GM21381 (cell line): ENCODE results near the gene RTKN2.

Source experiments
- ATAC-seq: cut with Tn5 transposase; IDR thresholded peaks from one replicate; pipeline ENCODE4 v1.9.1; 2021; ENCODE audit warnings: mild to moderate bottlenecking, moderate library complexity; ENCODE audit not compliant: unreplicated experiment

Gene RTKN2

DNA sequence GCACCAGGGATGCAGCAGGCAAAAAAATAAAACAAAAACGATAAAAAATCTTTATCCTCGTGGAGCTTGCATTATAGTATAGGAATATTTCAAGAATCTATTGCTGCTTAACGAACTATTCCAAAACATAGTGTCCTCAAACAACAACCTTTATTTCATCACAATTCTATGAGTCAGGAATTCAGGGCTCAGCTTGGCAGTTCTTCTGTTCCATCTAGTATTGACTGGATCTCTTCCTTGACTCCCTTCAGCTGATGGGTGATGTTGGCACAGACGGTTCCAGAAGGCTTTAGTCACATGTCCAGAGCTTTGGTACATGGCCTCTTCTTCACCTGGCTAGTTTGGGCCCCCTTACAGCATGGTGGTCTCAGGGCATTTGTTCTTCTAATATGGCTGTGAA lies 88.0 kb downstream of the RTKN2 start:
- ATAC-seq = no peak

DNA sequence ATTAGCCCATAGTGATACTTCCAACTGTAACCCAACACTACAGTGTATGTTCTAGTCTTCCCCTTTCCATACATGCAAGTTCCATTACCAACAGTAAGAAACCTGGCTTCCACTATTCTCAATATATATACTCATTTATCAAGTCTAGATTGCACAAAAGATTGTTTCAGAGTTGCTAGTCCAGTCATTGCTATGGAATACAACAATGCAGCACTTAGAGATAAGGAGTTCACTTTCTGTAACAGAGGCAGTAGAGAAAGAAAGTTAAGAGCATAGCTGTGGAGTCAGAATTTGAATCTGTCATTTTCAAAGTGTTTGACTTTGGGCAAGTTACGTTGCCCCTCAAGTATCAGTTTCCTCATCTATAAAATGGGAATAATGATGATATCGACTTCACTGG lies 90.1 kb downstream of the RTKN2 start:
- no peak for ATAC-seq

DNA sequence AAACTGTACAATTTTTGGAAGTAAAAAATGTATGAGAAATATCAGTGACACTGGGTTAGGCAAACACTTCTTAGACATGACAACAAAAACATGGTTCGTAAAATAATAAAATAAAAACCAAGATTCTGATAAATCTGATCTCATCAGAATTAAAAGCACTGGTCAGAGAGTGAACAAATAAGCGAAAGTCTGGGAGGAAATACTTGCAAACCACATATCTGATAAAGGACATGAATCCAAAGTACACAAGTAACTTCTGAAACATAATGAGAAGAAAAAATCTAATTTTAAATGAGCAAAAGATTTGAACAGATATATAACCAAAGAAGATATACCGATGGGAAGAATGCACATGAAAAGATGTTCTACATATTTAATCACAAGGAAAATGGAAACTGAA lies 91.5 kb downstream of the RTKN2 start:
- no peak for ATAC-seq

DNA sequence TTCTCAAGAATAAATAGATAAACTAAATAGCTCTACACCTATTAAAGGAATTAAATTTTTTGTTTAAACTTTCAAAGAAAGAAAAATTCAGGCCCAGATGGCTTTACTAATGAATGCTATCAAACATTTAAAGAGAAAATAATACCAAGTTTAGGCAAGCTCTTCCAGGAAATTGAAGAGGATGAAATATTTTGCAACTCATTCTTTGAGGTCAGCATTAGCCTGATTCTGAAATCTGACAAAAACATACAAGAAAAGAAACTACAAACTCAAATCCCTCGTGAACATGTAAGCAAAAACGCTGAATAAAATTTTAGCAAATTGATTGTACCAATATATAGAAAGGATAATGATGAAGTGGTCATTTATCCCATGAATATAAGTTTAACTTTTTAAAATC lies 93.4 kb downstream of the RTKN2 start:
- ATAC-seq = no peak

DNA sequence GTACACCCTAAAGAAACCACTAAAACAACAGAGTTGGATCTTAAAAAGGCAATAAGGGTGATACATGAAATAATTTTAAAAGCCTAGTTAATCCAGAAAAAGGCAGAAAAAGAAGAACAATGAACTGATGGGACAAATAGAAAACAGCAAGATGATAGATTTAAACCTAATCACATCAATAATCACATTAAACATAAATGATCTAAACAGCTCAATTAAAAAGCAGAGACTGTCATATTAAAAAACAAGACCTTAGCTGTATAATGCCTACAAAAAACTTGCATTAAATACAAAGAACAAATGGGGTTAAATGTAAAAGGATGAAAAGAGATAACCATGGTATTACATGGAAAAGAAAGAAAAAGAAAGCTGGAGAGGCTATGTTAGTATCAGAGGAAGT lies 96.2 kb downstream of the RTKN2 start:
- ATAC-seq = no peak

DNA sequence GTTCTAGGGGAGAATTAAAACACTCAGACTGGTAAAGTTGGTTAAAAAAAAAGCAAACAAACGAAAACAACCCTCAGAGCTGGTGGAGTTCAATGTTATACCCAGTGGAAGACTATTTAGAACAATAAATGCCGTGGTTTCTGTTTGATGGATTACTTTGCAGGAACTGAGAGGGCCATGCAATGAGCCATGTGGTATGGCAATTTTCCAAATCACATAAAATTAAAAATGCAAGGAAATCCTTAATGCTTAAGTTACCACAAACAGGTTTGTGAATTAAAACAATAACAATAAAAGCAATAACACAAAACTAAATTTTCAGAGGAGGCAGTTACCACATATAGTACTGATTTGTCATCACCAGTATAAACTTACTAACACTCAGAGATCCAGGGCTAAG lies 96.9 kb downstream of the RTKN2 start:
- ATAC-seq = no peak

DNA sequence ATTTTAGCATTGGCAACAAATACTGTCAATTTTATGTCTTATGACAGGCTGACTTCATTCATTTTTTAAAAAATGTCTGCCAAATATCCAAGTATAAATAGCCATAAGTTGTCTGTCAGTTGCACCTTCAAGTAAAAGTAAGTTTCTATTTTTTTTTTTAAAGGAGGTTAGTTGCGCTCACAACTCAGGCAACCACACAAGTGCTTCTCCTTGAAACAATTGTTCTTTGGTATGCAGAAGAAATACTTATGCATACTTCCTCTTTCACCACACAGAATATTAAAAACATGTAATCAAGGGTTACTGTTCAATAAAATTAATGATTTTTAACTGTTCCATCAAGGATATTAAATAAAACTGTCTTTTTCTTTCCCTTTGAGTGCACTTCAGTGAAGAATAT lies 97.9 kb downstream of the RTKN2 start:
- no peak for ATAC-seq

DNA sequence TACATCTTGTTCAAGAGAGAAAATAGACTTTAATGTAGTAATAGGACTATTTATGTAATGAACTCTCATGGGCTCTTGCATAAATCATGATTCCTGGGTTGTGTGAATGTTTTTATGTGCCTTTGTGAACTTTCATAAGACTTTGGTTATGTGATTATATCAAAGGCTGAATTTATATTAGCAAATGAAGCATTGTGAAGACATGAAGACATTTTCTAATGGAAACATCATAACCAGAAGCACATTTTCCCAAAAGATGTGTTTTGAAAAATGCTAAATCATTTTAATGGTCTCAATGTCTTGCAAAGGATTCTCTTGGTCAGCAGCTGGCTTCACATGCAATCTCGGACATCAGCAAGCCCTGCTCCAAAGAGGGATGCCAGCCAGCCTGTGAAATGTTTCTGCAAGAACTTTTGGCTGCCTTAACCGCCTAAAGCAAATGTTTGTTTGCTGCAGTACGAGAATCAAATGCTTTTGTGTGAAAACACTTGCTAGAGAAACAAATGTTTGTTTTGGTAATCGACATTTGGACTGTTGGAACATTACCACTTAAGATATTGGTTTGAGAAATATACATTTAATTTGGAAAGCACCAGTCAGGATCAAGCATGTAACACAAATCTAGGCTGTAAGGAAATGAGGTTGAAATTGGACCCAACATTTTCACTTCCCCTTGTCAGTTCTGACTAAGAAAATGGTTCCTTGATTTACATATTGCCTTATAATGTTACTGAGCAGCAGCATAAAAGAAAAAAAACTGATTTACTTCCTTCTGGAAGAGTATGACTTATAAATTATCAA lies 102.1 kb downstream of the RTKN2 start:
- ATAC-seq = peak; percentile 94

DNA sequence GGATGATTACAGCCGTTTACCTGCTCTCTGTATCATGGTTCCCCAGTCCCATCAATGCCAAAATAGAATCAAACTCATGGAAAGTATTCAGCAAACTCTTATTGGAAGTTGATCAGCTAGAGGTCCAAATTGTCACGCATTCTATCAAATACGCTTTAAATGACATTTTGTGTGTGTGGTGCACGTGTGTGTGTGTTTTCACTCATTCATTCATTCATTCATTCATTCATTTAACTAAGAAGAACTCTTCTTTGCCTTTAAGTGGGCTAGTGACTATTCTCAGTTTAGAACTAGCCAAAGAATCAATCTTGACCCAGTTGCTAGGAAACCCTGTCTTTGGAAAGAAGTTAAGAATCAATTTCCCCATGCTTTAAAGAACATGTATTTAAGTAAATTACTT lies 102.8 kb downstream of the RTKN2 start:
- no peak for ATAC-seq

DNA sequence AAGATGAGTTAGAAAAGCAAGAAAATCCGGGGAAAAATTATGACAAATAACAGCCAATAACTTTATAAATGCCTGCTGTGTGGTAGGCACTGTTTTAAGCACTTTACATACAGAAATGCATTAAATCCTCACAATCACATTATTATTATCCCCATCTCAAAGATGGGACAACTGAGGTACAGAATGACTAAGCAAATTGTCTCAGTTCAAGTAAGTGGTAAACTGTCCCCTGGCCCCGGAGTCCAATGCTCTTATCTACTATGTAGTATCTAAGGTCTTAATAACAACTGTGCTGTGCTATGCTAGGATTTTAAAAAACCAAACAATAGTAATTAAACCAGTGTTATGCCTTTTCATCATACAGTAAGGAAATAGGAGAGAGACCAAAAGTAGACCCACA lies 105.6 kb downstream of the RTKN2 start:
- ATAC-seq = no peak

DNA sequence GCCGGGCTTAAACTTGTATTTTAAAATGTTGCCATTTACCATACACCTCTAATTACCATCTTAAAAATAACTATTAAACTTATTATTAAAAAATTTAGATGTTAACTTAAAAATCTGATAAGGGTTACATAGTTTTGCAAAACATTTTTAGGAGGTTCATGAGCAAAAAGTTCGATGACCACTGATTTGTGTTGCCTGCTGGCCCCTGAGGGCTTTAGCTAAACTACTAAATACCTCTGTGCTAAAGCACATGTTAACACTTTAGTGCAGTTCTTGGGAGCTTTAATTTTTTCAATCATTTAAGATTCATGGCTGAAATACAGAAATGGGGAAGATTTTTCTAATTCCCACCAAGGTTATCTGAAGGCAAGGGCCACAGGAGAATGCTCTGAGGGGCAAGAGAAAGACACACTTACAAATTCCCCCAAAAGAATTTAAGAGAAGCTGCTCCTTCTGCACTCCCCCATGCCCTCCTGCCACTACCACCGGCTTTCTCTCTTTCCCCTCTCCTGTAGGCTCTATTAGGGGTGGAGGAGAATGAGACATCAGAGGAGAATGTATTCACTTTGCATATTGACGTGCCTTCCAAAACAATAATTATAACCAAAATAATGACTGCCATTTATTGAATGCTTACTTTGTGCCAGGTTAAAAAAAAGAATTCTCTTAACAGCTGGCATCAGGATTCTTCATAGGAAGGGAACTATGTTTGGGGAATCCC lies 106.2 kb downstream of the RTKN2 start:
- no peak for ATAC-seq

DNA sequence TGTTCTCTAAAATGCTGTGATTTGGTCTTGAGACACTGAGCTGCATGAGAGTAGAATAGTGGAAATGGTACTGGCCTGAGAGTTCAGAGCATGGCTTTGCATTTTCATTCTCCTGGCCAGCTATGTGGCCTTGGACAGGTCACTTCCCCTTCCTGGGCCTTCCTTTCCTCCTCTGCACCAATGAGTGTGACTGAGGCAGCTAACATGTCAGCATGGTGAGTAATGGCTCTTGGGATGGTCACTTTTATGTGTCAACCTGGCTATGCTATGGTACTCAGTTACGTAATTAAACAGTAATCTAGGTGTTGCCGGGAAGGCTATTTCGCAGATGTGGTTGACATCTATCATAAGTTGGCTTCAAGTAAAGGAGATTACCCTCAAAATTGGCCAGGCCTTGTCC lies 109.3 kb downstream of the RTKN2 start:
- no peak for ATAC-seq

DNA sequence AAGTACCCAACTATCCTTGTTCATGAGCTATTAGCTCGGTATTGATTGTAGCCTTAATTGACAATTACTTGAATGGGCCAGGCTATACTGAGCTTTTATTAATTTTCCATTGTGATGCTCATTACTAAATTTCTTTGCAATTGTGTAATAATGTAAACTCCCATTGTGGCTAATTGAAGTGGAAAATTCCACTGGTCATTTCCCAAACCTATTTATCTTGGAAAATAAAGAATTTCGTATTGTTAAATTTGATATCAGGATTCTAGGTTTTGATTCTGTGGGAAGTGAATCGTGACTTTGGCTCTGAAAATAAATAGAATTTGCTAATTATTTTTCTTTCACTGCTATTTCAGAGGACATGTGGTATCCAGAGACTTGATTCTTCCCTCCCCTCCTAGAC lies 111.0 kb downstream of the RTKN2 start:
- no peak for ATAC-seq

DNA sequence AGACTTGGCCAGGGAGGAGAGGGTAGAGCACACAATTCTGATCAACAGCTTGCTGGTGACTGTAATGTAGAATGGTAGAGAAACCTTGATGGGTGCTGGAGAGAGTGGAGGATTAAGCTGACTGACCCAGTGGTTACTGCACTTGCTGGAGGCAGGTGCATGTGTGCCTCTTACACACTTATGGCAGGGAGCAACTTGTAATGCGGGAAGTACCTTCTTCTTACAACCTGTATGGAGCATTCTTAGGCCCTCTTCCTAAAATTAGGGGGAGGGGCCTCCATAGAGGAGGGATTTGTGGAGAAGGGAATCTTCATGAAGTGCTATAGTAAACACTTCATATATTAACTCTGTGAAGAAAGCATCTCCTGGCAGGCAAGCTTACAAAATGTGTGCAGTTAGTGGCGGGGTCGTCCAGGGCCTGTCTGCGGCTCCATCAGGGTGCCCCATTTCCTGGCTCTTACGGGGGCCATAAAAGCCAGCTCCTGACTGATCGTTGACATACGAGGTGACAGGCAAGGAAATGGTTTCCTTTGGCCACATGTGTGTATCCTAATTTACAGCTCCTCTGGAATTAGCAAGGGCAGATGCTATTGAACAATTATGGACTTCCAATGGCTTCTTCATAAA lies 113.5 kb downstream of the RTKN2 start:
- ATAC-seq = no peak

DNA sequence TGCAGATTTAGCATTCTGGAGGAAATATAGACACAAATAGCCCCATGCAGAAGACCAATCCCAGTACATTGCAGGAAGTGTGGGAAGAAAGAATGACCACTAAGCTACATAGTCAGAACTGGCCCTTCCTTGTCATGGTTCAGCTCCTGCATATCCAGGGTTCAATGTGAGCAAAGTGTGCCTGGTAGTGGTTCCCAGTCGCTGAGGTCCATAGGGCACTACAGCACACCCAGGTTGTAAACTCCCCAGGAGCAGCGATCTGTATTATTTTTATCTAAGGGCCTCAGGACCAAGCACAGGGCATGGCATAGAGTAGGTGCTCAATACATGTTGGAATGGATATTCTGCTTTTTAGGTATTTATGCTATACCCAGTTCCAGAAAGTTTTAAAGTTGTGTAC lies 114.4 kb downstream of the RTKN2 start:
- ATAC-seq = no peak

DNA sequence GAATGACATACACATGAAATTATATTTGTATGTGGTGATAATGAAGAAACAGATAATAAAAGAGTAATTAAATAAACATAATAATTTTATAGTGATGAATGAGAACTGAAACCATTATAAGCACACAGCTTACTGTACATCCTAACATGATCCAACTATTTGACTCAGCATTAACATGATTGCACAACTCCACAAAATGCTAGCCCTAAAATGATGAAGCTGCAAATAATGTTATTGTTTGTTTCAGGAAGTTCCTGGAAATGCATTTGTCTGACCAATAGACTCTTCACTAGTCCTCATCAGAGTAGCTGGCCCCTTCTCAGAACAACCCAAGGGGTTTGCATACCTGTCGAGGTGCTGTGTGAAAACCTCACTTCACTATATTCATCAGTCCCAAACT lies 115.5 kb downstream of the RTKN2 start:
- ATAC-seq = no peak

DNA sequence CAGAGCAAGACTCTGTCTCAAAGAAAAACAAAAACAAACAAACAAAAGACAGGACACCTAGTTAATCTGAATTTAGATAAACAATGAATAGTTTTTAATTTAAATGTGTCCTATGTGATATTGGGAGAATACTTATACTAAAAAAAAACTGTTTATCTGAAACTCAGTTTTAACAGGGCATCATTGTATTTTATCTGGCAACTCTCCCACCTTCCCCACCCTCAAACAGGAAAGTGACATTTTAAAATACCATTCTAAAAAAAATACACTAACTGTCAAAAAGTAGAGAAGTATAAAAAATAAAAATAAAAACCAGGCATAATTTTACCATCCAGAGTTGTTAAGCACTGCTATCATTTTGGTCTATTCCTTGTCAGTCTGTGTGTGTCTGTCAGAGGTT lies 119.0 kb downstream of the RTKN2 start:
- ATAC-seq = no peak

DNA sequence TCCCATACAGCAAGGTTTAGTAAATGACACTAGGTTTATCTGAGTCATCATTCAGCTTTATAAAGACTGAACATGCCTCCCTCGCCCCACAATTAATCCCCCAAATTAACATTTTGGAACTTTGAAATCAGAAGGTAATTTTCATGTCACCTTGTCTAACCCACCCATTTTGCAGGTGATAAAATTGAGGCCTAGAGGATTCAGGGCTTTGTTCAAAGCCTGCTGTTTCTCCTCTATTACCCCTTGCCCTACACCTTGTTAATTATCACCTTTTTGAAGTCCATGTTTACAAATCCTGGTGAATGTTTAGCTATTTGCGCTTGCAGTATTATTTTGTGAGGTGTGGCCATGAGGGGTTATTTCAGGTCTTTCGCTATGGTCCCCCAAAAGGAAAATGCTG lies 120.5 kb downstream of the RTKN2 start:
- no peak for ATAC-seq

DNA sequence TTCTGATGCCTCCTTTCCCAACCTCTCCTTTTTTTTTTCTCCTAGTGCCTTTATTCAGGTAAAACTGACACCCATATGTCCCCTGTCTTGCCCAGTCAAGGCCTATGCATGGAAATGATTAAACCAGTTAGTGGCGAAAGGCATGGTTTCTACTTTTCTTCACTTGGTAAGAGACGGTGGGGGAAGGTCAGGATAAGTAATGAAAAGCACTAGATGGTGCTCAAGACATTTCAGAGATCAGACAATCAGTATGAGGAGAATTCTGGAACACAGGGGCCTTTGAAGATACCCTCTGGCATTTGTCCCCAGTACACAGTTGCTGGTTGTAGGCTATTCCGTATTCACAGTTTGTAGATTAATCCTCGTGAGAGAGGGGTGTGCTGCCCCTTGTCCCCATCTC lies 121.2 kb downstream of the RTKN2 start:
- no peak for ATAC-seq

DNA sequence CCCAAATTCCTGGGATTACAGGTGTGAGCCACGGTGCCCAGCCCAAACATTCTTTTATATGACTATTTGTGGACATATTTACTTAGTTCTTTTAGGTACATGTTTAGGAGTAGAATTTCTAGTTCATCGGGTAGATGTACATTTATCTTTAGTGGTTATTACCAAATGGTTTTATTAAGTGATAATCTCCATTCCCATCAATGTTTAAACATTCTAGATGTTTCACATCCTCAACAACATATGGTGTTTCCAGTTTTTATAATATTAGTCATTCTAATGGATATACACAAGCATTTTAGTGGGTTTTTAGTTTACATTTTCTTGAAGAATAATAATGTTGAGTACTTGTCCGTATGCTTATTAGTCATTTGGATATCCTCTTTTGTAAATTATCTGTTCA lies 131.7 kb downstream of the RTKN2 start:
- no peak for ATAC-seq

DNA sequence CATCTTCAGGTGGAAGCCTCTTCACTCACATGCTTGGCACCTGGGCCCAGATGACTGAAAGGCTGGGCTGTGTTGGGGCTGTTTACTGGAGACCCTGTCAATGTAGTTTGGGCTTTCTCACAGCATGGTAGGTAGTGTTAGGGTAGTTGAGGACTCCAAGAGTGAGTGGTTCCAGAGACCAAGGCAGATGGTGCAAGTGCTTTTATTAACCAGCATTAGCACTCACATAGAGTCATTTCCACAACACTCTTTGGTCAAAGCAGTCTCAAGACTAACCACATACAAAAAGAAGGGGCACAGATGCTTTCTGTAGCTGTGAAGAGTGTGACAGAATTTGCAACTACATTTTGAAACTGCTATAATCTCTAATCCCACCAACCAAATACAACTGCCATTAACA lies 135.0 kb downstream of the RTKN2 start:
- ATAC-seq = peak; percentile 93
